ENCODE results near the gene CAMK1G. TPM values are rescaled to one million over a fixed set of nuclear protein-coding genes. Genes with fewer than 3 reads are reported as not detected.

Gene CAMK1G
- total RNA-seq, 4 donors from 2014 or later: not detected

DNA sequence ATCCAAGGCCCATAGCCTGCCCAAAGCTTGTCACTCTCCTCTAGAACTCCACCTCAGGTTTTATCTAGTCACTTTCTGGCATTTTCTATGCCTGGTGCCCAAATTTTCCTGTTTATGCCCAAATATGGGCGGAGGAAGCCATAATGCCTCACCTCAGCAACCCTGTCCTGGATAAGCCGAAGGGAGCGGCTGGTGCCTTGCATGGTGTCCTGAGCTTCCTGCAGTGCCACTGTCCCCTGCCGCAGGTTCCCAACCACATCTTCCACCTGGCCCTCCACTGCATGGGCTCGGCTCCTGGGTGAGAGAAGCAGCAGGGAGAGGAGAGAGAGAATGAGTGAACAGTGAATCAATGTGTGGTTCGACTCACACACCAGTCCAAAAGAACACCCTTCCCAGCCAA, 34.2 kb downstream of the CAMK1G start:
- TF ChIP-seq, protein P1, sequence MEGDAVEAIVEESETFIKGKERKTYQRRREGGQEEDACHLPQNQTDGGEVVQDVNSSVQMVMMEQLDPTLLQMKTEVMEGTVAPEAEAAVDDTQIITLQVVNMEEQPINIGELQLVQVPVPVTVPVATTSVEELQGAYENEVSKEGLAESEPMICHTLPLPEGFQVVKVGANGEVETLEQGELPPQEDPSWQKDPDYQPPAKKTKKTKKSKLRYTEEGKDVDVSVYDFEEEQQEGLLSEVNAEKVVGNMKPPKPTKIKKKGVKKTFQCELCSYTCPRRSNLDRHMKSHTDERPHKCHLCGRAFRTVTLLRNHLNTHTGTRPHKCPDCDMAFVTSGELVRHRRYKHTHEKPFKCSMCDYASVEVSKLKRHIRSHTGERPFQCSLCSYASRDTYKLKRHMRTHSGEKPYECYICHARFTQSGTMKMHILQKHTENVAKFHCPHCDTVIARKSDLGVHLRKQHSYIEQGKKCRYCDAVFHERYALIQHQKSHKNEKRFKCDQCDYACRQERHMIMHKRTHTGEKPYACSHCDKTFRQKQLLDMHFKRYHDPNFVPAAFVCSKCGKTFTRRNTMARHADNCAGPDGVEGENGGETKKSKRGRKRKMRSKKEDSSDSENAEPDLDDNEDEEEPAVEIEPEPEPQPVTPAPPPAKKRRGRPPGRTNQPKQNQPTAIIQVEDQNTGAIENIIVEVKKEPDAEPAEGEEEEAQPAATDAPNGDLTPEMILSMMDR (IDR thresholded peaks at IDR 0.05): no peak
- ATAC-seq (ENCODE audit: low FRiP score): no peak
- DNase-seq (ENCODE audit: low spot score): no peak

DNA sequence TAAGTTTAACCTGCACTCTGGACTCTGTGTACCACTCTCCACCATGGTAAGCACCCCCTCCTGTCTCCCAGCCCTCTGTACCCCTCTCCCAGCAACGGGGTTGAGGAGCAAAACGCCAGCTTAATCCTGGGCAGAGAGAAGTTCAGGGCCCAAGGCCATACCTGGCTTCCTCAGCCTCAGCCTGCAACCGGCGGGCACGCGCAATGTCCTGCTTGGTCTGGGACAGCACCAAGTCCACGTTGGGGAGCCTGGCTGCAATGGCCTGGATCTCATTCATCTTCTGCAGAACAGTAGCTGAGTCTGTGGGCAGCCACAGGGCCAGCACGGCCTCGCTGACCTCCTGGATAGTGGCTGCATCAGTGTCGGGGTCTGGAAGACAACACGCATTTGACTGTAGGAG, 34.8 kb downstream of the CAMK1G start:
- TF ChIP-seq, protein P1 (IDR thresholded peaks at IDR 0.05): no peak
- no peak for DNase-seq (ENCODE audit: low spot score)
- ATAC-seq (ENCODE audit: low FRiP score): no peak

DNA sequence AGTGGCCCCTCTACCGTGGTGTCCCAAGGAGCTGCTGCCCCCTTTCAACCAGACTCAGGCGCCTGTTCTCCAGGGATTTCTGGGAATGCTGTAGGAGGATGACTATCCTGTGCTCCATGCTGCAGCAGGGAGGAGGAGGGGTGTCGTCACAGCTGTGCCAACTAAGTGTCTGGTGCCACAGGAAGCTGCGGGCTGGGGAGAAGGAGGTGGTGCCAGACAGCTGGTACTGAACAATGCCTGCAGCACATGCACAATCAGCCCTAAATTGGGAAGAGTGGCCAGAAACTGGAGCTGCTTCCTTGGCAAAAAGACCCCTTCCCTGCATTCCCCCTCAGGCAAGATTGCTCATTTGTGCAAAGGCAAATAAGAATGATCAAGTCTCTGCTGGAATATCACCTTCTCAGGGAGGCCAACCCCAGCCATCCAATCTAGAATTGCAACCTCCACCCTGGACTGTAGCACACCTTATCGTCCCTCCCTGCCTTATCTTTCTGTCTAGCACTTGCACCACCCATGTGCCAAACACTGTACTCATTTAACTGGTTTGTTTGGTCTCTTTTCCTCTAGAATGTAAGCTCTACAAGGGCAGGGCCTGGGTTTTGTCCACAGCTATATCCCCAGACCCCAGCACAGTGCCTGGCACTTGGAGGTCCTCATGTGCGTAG, 35.4 kb downstream of the CAMK1G start:
- DNase-seq (ENCODE audit: low spot score) (no peak), ATAC-seq (ENCODE audit: low FRiP score) (no peak)
- TF ChIP-seq, protein P1 (IDR thresholded peaks at IDR 0.05): no peak

DNA sequence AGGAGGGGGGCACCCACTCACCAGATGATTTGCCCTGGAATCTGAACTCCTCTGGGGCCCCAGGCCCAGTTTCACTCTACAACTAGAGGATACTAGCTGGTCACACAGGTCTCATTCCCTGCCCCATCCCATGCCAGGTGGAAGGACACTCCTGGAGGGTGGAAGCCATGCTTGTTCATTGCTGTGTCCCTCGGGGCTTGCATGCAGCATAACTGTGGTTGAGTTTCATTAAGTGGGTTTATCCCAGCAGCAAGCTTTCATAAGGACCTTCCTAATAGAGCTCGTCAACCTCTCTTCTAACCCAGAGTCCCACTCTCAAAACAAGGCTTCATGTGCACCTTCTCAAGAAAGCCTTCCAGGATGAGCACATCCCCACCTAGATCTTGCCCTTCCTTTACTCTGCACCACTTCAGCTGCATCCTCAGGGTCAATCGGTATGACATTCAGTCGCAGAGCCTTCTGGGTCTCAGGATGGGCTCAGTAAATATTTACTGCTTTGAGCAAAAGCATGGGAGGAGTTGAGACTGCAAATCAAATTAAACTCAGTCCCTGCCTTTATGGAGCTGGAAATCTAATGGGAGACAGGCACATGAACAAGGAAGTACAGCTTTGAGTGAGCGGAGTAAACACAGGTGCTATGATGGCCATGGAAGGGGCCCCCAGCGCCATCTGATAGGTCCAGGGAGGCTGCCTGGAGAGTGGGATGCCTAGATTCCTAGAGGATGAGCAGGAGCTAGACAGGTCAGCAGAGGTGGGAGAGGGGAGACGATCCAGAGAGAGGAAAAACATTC, 36.4 kb downstream of the CAMK1G start:
- ATAC-seq (ENCODE audit: low FRiP score) (no peak), DNase-seq (ENCODE audit: low spot score) (no peak)
- TF ChIP-seq, protein P1 (IDR thresholded peaks at IDR 0.05): no peak

DNA sequence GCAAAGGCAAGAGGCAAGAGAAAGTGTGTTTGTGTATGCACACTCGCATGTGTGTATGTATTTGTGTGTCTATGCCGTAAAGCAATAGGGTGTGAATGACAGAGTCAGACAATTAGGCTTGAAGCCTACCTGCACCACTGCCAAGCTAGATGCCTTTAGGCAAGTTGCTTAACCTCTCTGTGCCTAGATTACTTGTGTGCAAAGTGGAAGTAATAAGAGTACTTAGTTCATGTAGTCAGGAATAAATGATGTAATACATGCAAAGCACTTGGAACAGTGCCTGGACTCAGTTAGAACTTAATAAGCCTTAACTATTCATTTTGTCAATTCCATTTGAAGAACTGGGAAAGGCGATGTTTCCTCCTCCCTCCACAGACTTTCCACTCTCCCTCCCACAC, 37.0 kb downstream of the CAMK1G start:
- TF ChIP-seq, protein P1 (IDR thresholded peaks at IDR 0.05): no peak
- ATAC-seq (ENCODE audit: low FRiP score) (no peak), DNase-seq (ENCODE audit: low spot score) (no peak)

DNA sequence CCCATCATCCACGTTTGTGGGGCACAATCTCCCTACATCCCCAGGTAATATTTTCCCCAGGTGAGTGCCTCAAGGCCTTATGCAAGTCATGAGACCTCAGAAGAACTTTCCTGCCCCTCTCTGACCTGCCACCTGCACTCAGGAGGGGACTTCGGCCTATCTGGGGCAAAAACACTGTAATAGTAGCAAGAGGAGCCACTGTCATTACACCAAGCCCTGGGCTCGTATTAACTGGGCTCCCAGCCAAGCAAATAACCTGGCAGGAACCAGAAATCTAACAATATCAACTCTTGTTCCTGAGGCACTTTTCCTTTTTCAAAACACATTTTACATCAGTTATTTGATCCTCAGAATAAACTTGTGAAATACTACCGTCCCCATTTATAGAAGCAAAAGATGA, 37.8 kb downstream of the CAMK1G start:
- TF ChIP-seq, protein P1 (IDR thresholded peaks at IDR 0.05): no peak
- DNase-seq (ENCODE audit: low spot score) (no peak), ATAC-seq (ENCODE audit: low FRiP score) (no peak)

Data from omental fat pad (tissue), 4 donors.